ENCODE measurements around the gene HOXB8.

The HOXB8 gene

DNA sequence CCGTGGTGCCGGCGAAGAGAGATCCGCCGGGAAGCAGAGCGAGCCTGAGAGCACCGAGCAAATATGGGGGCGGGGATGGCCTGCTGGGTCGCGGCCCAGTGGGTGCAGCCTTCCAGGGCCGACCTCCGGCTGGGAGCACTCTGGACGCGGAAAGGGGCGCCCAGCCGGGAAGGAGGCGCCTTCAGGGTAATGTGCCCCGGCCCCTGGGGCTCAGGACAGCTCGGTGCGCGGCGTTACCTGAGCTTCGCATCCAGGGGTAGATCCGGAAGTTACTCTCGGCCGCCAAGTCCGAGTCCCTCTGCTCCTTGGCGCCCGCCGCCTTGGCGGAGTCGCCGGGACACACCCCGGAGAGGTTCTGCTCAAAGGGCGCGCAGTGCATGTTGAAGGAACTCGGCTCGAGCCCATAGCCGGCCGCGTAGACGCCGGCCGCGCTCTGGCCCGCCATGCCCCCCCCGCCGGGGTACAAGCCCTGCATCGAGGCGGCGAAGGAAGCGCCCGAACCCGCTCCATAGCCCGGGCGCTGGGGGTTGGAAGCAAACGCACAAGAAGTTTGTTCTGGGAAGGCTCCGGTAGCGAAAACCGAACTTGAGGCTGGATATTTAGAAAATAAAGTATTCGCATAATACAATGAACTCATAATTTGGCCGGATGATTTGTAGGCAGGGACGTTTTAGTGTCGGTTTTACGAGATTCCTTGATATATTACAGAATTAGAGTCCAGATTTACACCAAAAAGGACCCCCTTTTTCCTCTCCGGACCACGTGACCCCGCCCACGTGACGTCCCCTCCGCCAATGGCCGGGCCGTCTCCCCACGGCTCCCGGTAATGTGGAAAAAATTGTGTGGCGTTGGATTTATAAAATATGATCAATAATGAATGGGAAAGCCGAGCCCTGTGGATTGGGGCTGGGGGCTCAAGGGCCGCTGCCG lies 4.5 kb downstream of the HOXB8 start, which contains the start of gene HOXB7:
Gene HOXB7, minus strand, starts transcription at position 736 of the 930 bp plus-strand sequence. Its CDS starts 99 bp downstream, at position 637.
- DNase-seq (ENCODE audit: low read depth), result no peak

DNA sequence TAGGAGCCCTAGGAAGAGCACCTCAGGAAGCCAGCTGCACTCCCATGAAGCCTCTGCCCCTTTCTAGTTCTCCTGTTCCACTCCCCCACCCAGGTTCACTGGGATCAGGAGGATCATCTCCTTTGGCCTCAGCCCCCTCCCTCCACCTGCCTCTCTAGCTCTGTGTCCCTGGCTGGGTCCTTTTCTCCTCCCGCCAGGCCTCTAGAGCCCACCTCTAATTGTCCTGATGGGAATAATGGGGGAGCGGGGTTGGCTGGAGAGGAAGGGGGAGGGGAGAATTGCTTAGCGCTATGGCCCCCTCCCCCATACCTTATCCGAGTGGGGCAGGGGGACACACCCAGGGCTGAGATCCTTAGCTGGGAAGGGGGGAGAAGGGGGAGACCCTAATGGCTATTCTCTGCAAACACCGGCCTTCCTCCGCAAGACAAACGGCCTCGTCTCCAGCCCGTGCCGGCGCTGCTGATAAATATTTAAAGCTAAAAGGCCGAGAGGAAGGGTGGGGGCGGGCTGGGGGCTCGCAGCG lies 5.3 kb downstream of the HOXB8 start:
- DNase-seq (ENCODE audit: low read depth), result no peak

DNA sequence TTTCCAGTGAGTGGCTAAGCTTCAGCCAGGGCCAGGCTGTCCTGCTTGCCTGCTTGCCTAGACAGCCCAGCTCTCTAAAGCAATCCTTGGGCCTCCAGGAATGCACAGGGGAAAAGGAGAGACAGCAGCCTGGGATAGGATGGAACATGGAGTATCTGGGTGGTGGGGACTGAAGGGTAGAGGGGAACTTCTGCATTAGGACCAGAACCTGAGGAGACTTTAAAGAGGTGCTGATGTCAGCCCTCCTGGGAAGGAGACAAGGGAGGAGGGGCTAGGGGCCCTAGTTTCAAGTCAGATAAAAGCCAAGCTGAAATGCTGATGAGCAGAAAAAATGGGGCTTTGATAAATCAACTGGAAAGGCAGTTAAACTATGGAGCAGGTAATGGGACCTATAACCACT lies 6.1 kb downstream of the HOXB8 start:
- no peak for DNase-seq (ENCODE audit: low read depth)

DNA sequence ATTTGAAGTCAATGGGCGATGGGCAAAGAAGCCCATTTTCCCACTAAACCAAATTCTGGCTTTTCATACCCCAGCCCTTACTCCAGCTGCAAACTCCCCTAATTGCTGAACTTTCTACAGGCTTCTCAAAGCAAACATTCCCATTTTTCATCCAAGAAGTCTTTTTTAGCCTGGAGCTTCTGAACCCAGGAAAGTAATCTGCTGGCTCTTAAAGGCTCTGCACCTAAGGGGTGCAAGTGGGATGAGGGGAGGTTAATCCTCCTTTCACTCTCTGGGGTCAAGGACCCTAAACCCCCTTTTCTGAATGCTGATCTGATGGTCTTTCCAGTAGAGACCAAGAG lies 6.6 kb downstream of the HOXB8 start:
- no peak for DNase-seq (ENCODE audit: low read depth)

DNA sequence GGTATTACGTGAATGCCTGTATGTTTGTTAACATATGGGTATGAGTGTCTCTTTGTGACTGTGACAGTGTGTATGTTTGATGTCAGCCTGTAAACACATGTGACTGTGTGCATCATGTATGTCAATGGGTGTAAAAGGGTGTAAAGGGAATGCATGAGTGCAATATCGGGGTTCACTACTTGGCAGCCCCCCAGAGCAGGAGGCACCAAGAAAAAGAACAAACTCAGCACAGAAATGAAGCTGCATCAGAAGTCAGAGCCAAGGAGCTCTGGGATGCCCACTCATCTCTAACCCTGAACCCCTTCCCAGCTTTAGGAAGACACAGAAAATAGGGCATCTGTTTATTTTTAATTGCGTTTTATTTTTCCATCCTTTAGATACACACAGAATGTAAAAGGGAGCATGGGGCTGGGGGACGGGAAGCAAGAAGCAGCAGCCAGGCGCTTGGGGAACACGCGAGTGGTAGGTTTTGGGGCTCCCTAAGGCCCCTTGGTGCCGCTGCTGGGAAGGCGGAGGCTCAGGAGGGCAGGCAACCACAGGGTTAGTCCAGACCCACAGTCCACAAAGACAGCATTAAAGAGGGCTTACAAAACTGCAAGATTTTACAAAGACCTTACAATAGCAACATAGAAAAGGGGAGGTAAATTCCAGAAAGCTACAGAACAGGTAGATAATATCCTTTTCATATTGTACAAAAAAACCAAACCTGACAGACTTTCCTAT lies 8.0 kb downstream of the HOXB8 start:
- no peak for DNase-seq (ENCODE audit: low read depth)

DNA sequence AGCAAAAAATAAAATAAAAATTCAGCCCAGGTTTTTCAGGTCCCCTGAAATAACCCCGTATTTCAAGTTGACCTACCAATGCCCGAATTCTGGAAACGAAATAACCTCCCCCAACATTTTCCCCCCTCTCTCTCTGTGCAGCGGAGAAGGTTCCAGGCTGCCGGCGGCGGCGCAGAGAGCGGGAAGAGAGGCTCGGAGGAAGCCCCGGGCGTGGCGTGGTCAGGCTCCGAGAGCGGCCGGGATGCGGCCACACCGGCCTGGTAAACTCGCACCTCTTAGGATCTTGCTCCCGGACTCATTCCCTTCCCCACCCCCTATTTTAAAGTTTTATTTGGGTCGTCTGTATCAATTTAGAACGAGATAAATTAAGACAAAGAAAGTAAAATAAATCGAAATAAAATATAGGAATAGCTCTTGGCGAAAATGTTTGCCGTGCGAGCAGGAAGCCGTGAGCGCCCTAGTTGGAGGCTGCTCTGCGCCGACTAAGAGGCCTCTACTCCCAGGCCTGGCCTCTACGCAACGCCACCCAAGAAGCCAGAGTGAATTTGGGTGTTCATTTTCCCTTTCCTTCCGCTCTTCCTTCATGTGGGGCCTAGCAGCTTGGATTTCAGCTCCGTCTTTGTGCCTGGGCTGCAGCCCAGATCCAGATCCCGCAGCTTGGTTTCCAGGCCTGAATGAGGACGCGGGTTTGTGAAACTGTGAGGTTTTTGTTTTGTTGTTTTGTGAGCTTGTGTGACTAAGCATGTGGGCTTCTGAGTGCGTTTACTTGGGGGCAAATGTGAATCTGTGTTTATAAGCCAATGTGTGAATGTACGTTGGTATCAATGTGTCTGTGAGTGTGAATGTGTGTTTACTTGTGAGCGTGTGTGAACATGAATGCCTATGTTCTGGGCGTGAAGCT lies 8.9 kb downstream of the HOXB8 start:
- DNase-seq (ENCODE audit: low read depth), result no peak

DNA sequence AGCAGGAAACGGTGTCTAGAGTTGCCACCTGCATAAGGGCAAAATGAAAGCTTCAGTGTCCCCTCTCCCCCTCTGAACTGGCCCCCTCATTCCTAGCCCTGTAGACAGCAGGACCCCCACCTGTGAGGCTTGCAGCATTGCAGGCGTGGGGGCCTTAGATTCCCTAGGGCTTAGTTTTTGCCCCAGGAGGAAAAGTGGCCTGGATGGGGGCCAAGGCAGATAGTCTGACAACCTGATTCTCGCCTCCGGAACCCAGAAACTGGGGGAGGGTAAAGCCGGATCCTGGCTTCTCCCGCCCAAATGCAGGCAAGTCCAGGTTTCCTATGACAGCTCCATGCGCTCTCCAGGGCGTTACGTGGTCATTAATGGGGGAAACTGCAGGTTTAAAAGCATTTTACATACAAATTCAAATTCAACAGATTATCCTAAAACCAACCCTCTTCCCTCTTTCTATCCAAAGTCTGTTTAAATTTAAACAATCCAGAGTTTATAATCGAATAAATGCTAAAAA lies 9.6 kb downstream of the HOXB8 start:
- DNase-seq (ENCODE audit: low read depth), result no peak

DNA sequence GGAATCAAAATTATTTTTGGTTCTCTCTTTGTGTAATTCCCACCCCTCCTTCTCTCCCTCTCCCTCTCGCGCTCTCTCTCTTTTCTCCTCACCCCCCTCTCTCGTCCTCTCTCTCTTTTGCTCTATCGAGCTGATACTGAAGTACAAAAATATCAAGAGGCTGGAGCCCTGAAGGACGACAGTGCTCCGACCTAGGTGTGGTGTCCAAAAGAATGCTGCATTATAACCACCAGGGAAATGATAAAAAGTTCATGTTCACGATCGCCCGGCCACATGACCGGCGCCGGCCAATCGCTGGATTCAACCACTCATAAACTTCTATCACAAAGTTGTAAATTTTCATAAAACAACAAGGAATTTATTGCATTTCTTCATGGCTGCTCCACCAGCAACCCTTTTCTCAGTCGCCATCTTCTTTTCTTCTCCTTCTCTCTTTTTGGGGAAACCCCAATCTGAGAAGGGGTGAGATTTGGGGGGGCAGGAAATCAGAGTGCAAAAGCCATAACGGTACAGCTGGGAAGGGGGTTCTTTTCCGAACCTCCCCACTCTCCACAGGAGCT lies 10.2 kb downstream of the HOXB8 start, which contains the start of gene HOXB6:
Gene HOXB6, minus strand, starts transcription at position 217 of the 560 bp plus-strand sequence. CDS start 6,836 bp downstream, outside the sequence.
- no peak for DNase-seq (ENCODE audit: low read depth)

DNA sequence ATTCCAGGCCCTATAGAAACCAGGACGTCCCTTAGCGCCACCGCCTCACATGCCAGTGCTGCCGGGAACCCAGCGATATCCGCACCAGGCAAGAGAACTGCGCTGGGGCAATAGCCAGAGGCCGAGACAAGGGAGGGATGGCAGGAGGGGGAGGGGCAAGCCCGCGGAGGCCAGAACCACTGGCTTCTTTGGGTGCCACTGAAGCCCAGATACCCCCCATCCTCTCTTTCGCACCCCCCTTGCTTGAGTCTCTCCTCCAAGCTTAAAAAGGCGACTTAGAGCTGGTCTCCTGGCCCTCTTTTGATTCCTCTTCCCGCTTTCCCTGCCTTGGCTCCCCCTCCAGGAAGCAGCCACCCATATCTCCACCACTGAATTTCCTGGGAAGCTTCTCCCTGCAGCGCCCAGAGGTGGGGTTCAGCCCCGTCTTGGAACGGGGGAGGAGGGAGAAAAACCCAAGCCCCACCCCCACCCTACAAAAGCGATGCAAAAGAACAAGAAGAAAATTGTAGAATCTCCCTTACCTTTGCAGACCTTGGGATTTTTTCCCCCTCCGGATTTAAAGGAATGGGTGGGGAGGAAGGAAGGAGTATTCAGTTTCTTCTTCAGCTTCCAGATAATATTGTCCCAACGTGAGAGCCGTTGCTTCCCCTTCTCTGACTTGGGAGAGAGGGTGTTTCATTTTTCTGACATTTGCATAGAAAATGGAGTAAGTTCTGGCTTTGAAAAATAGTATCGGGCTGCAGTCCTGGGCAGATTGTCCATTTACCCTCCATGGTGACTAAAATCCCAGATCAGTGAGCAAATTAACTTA lies 10.9 kb downstream of the HOXB8 start:
- DNase-seq (ENCODE audit: low read depth), result no peak

DNA sequence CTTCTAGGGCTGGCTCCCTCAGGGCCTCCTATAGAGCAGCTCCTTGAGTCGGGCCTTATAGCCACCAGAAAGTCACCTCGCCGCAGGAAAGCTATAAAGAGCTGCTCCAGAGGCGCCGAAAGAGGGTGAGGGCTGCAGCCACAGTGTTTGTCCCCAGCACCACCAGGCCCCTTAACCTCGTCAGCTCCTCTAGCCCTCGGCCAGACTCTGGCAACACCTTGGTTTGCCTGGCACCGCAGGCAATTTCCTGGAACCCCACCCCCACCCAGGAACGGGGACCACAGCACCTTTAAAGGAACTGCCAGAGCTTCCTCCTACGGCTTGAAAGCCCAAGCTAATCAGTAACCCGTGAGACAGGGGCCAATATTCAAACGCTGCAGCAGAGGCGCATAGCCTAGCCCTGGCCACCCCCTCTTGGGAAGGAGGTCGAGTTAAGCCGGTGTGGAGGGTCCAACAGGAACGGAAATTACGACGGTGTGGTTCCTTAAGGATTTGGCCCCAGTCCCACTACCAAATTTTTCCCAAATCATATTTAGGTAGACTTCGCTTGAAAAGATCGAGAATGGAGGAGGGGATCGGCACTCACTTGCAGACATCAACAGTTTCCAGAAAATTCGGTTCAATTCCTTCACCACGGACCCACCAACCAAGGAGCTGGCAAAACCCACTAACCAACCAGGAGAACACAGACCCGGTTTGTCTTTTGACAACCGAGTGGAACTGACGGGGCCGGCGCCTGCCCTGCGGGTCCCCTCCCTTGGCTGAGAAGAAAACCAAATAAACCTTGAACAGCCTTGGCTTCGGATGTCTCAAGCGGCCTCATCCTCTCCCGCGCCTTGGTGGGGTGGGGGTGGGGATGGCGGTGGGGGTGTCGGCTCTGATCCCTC lies 13.3 kb downstream of the HOXB8 start:
- no peak for DNase-seq (ENCODE audit: low read depth)

DNA sequence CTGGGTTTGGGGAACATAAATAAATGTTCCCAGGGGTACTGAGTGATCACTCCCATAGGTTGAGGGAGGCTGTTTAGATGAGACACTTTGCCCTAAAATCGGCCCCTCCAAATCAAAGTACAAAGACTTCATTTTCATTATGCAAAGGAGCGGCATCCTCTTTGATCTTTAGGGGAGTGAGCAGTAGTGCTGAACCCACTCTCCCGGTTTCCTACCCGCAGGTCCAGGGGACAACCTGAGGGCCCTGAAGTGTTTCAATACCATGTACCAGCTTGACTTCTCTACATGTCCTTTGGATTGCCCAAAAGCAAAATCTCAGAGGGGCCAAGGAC lies 13.9 kb downstream of the HOXB8 start:
- DNase-seq (ENCODE audit: low read depth), result no peak

DNA sequence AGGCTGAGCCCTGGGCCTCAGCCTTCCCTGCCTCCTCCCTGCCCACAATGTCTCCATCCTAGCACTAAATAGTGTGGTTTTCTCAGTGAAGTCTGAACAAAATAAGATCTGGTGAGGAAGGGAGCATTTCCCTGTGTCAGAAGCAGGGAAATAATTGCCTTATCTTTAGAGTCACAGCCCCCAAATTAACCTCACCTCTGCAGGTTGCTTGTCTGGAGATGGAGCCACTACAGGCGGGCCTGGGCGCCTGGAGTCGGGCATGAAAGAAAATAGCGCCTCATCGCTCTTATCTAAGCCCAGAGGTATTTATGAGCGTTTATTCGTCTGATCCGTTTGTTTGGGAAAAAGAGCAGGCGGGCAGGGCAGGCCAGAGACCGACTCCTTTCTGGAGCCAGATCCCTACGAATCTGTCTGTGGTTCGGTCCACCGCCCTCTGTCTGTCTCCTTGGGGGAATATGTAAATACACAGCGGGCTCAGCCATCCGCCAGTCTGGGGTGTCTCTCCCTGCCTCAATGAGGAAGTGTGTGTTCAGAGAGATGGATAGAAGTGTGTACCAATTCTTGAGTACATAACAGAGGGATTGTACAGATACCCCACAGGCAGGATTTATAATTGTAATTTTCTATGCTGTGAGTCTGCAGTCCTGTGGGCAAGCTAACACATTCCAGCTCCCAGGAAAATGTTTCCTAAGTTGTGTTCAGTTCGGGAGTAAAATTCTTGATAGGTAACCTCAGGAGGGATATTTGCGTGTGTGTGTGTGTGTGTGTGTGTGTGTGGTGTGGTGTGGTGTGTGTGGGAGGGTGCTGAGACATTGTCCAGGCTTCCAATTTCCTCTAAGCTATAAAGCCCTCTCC lies 14.6 kb downstream of the HOXB8 start:
- DNase-seq (ENCODE audit: low read depth), result no peak

DNA sequence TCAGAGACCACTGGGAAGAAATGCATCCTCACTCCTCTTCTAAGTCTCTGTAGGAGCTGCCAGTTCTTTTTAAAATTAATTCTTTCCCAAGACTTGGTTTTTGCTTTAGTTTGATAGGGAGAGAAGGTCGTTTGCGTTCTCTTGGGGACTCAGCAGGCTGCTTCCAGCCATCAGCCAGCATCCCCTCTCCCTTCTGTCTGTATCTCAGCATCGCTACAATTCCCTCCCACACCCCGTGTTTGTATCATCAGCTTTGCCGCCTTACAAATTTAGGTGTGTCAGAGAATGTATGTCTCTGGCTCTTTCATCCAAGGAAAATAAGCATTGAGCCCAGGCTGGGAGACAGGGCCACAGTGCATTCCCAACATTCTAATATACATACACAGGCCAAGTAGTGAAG lies 15.7 kb downstream of the HOXB8 start:
- DNase-seq (ENCODE audit: low read depth), result no peak

DNA sequence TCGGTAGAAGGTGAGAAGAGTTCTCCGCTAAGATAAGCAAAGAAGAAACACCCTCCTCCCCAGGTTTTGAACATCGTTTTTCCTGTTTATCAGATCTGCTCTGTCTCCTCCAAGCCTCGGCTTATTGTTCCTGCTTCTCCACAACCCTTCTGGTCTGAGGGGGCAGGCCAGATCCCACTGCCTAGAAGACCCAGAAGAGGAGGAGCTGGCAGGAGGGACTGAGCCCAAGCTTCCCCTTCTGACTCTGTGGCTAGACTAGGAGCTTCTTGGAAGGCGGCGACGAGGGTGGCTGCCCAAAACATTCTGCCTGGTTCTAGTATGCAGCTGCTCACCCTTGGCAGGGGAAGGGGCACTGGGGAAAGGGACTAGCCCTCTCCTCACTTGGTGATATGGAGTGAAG lies 16.4 kb downstream of the HOXB8 start:
- DNase-seq (ENCODE audit: low read depth), result no peak

DNA sequence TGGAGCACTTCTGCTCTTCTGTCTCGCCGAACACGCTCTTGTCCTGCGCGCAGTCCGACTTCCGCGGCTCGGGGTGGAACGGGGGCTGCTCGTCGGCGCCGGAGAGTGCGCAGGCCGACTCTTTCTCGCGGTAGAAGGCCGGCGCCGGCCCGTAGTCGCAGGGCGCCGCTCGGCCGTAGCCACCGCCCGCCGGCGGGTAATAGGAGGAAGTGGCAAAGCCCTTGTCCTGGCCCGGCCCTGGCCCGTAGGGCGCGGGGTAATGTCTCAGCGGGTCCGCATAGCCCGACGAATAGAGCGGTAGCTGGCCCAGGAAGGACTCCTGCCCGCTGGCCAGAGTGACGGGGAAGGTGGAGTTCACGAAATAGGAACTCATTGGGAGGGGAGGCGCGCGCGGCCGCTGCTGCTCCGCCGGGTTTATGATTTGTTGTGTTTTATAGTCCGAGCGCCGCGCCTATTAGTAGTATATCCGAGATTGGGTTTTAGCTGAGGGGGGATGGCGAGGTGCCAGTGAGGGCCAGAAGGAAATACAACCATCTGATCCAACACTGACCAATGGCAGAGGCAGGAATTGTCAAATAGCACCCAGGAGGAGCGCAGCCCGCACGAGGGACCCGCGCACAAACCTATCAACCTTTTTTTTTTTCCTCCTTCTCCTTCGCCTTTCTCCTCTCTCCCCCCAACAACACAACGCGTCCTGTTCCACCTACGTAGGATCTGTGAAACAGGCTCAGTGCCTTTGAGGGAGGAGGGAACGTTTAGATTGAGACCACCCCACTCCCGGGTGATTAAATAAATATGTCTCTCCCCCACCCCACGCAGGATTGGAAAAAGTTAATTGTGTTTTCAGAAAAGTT lies 17.1 kb downstream of the HOXB8 start:
- DNase-seq (ENCODE audit: low read depth), result no peak

DNA sequence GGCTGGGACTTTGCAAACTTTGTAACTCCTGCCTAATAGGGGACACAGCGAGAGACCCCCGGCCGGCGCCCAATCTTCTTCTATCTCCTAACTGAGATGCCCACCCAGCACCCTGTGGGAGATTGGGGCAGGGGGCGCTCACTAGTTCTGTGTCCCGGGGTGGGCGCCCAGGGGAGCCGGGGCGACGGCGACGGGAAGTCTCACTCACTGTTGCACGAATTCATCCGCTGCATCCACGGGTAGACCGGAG lies 17.6 kb downstream of the HOXB8 start:
- no peak for DNase-seq (ENCODE audit: low read depth)

DNA sequence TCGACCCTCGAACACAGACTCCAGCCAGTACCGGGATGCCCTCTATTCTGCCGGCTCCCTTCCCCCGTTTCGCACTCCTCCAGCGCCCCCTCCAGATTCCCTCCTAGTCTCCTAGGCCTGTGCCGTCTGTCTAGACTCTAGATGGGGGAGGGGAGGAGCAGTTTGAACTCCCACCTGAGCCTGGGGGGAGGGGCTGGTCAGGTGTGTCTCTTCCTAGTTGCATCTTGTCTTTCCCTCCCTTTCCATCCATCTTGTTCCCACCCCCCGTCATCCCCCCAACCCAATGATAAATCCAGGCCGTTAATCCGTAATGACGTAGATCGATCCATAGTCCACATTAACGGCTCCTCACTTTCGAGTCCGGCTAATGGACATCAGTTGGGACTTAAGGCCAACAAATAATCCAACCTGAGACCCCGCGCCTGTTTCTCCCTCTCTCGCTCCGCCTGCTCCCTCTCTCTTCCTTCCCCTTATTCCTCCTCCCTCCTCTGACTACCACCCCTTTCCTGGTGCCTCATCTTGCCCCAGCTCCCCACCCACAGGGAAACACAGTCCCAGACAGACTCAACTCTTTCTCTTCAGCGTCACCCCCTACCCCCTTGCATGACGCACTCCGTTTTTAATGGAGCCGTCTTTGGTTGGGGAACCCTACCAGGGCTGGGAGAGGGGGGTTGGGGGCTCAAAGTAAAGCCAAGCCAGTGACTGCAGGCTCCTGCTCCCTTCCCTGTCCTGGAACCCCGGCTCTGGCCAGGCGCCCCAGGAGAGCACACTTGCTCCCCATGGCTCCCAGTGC lies 18.2 kb downstream of the HOXB8 start:
- no peak for DNase-seq (ENCODE audit: low read depth)

All from CMK (cell line).